GM03348 (cell line): ENCODE measurements around the gene CUX1.
"Not testable (repeated sequence)": the region's sequence is repeated elsewhere in the genome, so short reads cannot be mapped to it uniquely, and the experiment has no call there.

Source experiments
- DNase-seq: peaks from one replicate; pipeline ENCODE4 v3.0.0; 2012; ENCODE audit warnings: low spot score

The CUX1 gene

DNA sequence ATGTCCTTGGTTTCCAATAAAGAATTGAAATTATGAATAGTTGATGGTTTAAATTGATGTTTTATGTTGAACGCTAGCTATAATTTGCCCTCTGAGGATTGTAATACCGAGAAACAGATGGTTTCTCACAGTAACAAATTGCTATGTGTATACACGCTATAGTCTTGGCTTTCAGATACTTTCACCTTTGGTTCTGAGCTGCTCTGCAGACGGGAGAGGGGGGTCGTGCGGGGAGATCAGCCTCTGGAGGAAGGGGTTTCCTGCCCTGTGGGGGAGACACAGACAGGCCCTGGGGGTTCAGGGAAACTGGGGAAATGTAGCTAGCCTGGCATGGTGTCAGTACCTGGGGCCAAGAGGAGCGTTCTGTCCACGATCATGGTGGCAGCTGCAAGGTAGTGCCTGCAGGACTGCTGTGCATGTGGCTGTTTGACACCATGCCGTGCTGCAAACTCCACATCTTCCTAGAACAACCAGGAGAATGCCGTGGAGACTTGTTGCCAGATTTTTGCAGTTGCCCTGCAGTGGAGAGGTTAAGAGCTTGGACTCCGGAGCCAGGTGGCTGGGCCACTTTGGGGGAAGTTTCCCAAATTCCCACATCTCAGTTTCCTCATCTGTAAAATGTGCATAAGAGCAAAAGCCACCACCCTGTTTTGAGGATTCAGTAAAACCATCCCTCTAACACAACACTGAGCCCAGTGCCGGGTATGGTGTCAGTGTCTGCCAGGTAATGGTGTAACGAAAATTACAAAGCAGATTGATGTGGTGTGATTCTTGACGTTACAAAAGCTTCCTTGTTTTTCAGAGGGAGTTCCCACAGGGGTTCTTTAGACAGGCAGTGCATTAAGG, 167.9 kb downstream of the CUX1 start:
- DNase-seq = no peak

GRCh38 chr7:101985903-101986734, 168.7 kb downstream of the CUX1 start:
- no peak for DNase-seq

GRCh38 chr7:101987494-101987893, 170.1 kb downstream of the CUX1 start:
- no peak for DNase-seq

- DNase-seq = not testable (repeated sequence)
These were observed 170.6 kb downstream of the CUX1 start for GRCh38 chr7:101988060-101988459.

DNA sequence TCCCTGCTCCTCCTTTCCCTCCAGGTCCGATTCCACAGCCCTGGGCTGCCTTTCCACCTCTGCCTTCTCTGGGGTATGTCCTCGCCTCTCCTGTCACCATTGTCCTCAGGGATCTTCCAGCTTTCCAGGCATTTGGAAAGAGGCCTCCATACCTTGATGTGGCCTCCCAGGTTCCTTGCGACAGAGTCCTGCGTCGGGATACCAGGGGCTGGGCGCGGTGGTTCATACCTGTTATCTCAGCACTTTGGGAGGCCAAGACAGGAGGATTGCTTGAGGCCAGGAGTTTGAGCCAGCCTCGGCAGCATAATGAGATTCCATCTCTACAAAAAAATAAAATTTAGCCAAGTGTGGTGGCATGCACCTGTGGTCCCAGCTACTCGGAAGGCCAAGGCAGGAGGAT, 171.1 kb downstream of the CUX1 start:
- DNase-seq = no peak

- no peak for DNase-seq
These were observed 171.7 kb downstream of the CUX1 start for GRCh38 chr7:101989101-101989500.

GRCh38 chr7:101990811-101991418, 173.5 kb downstream of the CUX1 start:
- DNase-seq = no peak

- DNase-seq = no peak
These were observed 174.4 kb downstream of the CUX1 start for GRCh38 chr7:101991860-101992259.

GRCh38 chr7:101993311-101993710, 175.9 kb downstream of the CUX1 start:
- DNase-seq = no peak

DNA sequence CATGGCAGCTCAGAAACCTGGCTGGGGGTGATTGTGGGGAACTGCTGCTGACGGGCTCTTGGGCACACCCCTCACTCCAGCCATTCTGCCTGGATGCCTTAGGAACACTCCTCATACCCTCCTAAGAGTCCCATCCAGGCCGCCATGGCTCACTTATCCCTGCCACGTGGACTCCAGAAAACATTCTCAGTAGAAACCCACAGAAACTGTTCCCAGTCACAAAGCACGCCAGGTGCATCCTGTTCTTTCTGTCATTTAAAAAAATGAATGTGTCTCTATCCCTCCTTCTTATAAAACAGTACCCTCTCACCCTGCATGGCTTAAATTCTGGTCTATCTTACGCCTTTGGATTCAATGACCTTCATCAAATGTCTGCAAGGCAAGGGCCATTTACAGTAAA, 177.7 kb downstream of the CUX1 start:
- DNase-seq = no peak

GRCh38 chr7:101996131-101996691, 178.8 kb downstream of the CUX1 start:
- no peak for DNase-seq

- DNase-seq = no peak
These were observed 179.4 kb downstream of the CUX1 start for GRCh38 chr7:101996876-101997275.

DNA sequence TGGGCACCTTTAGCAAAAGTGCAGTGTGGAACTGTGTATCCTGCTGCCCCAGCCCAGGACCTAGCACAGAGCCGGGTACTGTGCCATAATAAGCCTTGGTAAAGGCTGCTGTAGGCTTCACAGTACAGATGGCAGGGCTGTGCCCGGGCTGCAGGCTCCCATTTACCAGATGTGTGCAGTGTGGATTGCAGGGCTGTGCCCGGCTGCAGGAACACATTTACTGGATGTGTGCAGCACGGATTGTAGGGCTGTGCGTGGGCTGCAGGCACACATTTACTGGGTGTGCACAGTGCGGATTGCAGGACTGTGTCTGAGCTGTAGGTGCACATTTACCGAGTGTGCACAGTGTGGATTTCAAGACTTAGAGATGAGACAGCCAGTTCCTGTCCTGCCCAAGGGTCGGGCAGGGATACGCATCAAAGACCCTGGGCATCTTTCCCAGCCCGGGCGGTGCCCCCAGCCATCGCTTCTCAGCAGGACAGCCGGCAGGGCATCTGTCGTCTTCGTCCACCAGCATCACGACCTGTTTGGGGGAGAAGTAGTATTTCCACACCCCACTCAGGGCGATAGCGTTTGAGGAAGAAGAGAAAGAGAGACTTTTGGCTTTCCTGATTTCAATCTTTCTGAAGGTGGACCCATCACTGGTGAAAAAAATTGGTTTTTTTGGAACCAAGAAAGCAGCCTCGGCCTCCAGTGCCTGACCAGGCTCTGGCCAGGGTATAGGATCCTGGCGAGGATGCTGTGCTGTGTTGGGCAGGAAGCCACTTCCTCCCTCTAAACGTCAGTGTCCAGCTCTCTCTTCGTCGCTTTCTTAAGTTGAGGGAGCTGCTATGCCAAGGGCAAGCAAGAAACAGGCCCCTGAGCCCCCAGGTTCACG, 180.8 kb downstream of the CUX1 start:
- no peak for DNase-seq

- DNase-seq = no peak
These were observed 181.4 kb downstream of the CUX1 start for GRCh38 chr7:101998906-101999240.

- DNase-seq = no peak
These were observed 182.0 kb downstream of the CUX1 start for GRCh38 chr7:101999393-101999792.

GRCh38 chr7:102000123-102000522, 182.7 kb downstream of the CUX1 start:
- no peak for DNase-seq

GRCh38 chr7:102004229-102004628, 186.8 kb downstream of the CUX1 start:
- no peak for DNase-seq

GRCh38 chr7:102004848-102005247, 187.4 kb downstream of the CUX1 start:
- DNase-seq = no peak

GRCh38 chr7:102005933-102006480, 188.6 kb downstream of the CUX1 start:
- no peak for DNase-seq

- no peak for DNase-seq
These were observed 189.3 kb downstream of the CUX1 start for GRCh38 chr7:102006695-102007094.

DNA sequence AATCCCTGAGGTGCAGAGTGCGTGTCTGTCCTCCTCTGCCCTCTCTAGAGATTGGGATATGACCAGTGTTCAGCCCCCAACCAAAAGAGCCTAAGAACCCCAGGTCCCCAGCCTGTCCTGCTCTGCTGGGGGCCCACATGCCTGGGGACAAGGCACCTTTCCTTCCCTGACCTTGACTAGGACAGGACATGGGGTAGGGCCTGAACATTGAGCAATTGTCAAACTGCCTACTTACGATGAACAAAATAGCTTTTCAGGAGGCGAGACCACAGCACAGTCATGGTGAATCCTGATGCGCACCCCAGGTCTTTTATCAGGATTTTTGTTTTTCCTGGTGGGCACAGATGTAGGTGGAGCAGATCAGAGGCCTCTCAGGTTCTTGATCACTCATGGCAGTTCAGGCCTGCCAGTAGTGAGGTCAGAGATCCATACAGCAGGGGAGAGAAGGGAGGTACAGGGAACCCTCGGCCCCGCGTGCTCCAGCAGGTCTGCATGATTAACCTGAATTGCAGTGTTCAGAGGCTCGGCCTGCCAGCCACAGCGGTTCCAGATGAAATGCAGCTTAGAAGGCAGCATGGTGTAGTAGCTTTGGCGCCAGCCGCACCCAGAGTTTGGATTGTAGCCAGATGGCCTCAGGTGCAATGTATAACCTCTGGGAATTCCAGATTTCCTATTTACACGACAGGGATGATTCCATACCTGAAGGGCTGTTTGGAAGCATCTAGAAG, 191.3 kb downstream of the CUX1 start:
- DNase-seq = no peak
